PC-9 (cell line): ENCODE data around the gene KRT73. TPM values are rescaled to one million over a fixed set of nuclear protein-coding genes. Genes with fewer than 3 reads are reported as not detected.

Experiments
- BruUV-seq: library from RNA; stranded (reverse); fragments of 400-500 nt; replicated peaks from 2 replicates; lab custom pipeline; 2021; lab: Mats Ljungman, UMichigan
- CTCF ChIA-PET: fragments of 300-600 bp; sonication (Branson Sonifier 250); formaldehyde crosslinking; loops from one replicate; lab custom pipeline; 2022; ENCODE audit warnings: antibody characterized with exemption; lab: Charles Lee
- POLR2A ChIA-PET: fragments of 300-600 bp; sonication (Branson Sonifier 250); formaldehyde crosslinking; loops from one replicate; lab custom pipeline; 2022; ENCODE audit warnings: antibody characterized with exemption; ENCODE audit not compliant: unreplicated experiment; lab: Charles Lee
- DNase-seq, 2 experiments: peaks; one replicate each; pipeline versions ENCODE4 v3.0.0 to v3.0.0-alpha.2; 2015 to 2022; ENCODE audit warnings: mixed read lengths in 1 of 2
- H2AFZ ChIP-seq: fragments of 200-600 bp; sonication (generic); 2 replicates; pipeline ENCODE4 v1.8.1; 2017; ENCODE audit warnings: antibody characterized with exemption
- H3F3A ChIP-seq: fragments of 200-600 bp; sonication (generic); 2 replicates; pipeline ENCODE4 v1.8.1; 2017; ENCODE audit warnings: antibody characterized with exemption, mild to moderate bottlenecking, low read depth; ENCODE audit not compliant: insufficient read depth
- H3K27ac ChIP-seq: fragments of 200-600 bp; sonication (generic); 2 replicates; pipeline ENCODE4 v1.6.1; 2016; ENCODE audit warnings: mixed run types
- H3K27me3 ChIP-seq: fragments of 200-600 bp; sonication (generic); 2 replicates; pipeline ENCODE4 v1.6.1; 2016; ENCODE audit warnings: low read depth, mixed run types; ENCODE audit not compliant: insufficient read depth
- H3K36me3 ChIP-seq: fragments of 200-600 bp; sonication (generic); 2 replicates; pipeline ENCODE4 v1.6.1; 2016; ENCODE audit warnings: low read depth, mixed run types
- H3K4me1 ChIP-seq: fragments of 200-600 bp; sonication (generic); replicated peaks from 2 replicates; pipeline ENCODE4 v1.6.1; 2016; ENCODE audit warnings: mixed run types; ENCODE audit not compliant: insufficient read depth
- H3K4me2 ChIP-seq: fragments of 200-600 bp; sonication (generic); 2 replicates; pipeline ENCODE4 v1.6.1; 2017; ENCODE audit warnings: mixed run types
- H3K4me3 ChIP-seq: fragments of 200-600 bp; sonication (generic); 2 replicates; pipeline ENCODE4 v1.6.1; 2016; ENCODE audit warnings: mixed run types
- H3K79me2 ChIP-seq: fragments of 200-600 bp; sonication (generic); 2 replicates; pipeline ENCODE4 v1.6.1; 2017; ENCODE audit warnings: low read depth, mixed run types
- H3K9me2 ChIP-seq: fragments of 200-600 bp; sonication (generic); 2 replicates; pipeline ENCODE4 v1.8.1; 2017; ENCODE audit warnings: mild to moderate bottlenecking; ENCODE audit not compliant: insufficient read depth
- H3K9me3 ChIP-seq: fragments of 200-600 bp; sonication (generic); 2 replicates; pipeline ENCODE4 v1.8.1; 2016; ENCODE audit warnings: low read depth; ENCODE audit not compliant: insufficient read depth
- H4K20me1 ChIP-seq: fragments of 200-600 bp; sonication (generic); 2 replicates; pipeline ENCODE4 v1.8.1; 2017; ENCODE audit not compliant: insufficient read depth
- CTCF ChIP-seq: fragments of 200-600 bp; sonication (generic); conservative IDR thresholded peaks from 2 replicates; pipeline ENCODE4 v1.6.1; 2017; ENCODE audit warnings: mixed run types, antibody characterized with exemption, mild to moderate bottlenecking, moderate library complexity
- EZH2 ChIP-seq: fragments of 200-600 bp; sonication (generic); IDR thresholded peaks from 2 replicates; pipeline ENCODE4 v1.8.0; 2017; ENCODE audit warnings: antibody characterized with exemption, low read depth
- intact Hi-C: fragments of 100-400 bp; cut with micrococcal nuclease; formaldehyde crosslinking; loops from one replicate; pipeline ENCODE4 v1.10.0; 2022; ENCODE audit not compliant: unreplicated experiment
- total RNA-seq: library from RNA; stranded (reverse); gene quantifications from 2 replicates; pipeline ENCODE4 v1.2.3, GENCODE V29; 2021

KRT73 gene
- total RNA-seq, 1 experiment from 2014 or later: not detected

- POLR2A ChIA-PET: no interaction called here
- Histone ChIP-seq H2AFZ (no peak overlapping the region), H3F3A (no peaks in the 10 kb centered on the region), H3K27ac (no peak overlapping the region), H3K4me2 (no peak overlapping the region), H3K4me1 (no peaks in the 10 kb centered on the region), H3K9me2 (no peaks in the 10 kb centered on the region), H3K4me3 (no peak overlapping the region), H3K27me3 (no peaks in the 10 kb centered on the region; the same call in 1 of the 2 replicates), H3K79me2 (no peaks in the 10 kb centered on the region), H4K20me1 (no peaks in the 10 kb centered on the region), H3K36me3 (no peaks in the 10 kb centered on the region), H3K9me3 (no peaks in the 10 kb centered on the region)
- intact Hi-C loops: no loop called here
- BruUV-seq: no TSS peak
- CTCF ChIA-PET: no interaction called here
- DNase-seq: no peak
- no peak for TF ChIP-seq CTCF
- TF ChIP-seq EZH2: no peak
Measured at GRCh38 chr12:52618866-52619265, 507 bp upstream of the KRT73 start.

- Histone ChIP-seq H3K27me3 (no peaks in the 10 kb centered on the region; the same call in 1 of the 2 replicates), H3K9me3 (no peaks in the 10 kb centered on the region), H3K4me3 (no peak overlapping the region), H3K36me3 (no peaks in the 10 kb centered on the region), H3K9me2 (no peaks in the 10 kb centered on the region), H3K4me2 (no peak overlapping the region), H3K27ac (no peak overlapping the region), H3F3A (no peaks in the 10 kb centered on the region), H4K20me1 (no peaks in the 10 kb centered on the region), H3K79me2 (no peaks in the 10 kb centered on the region), H3K4me1 (no peaks in the 10 kb centered on the region), H2AFZ (no peak overlapping the region)
- ChIA-PET POLR2A (no interaction called here), CTCF (no interaction called here)
- no peak for DNase-seq
- no peak for TF ChIP-seq CTCF
- TF ChIP-seq EZH2: no peak
- BruUV-seq: no TSS peak
- intact Hi-C loops: no loop called here
Measured at GRCh38 chr12:52617403-52617785, 965 bp downstream of the KRT73 start.

GRCh38 chr12:52616680-52617402 lies 1.5 kb downstream of the KRT73 start:
- CTCF ChIA-PET: interaction anchor here (0.6 kb wide), 1 partner anchor 210 kb away, joined by 4 read pairs; no protein-coding TSS in a partner anchor
- no peak for DNase-seq
- TF ChIP-seq CTCF: no peak
- no peak for TF ChIP-seq EZH2
- Histone ChIP-seq H3K4me3 (no peak overlapping the region), H3K4me1 (no peaks in the 10 kb centered on the region), H3K9me3 (no peaks in the 10 kb centered on the region), H3K4me2 (no peak overlapping the region), H3K36me3 (no peaks in the 10 kb centered on the region), H3K27ac (no peak overlapping the region), H3K27me3 (no peaks in the 10 kb centered on the region; the same call in 1 of the 2 replicates), H3K9me2 (no peaks in the 10 kb centered on the region), H2AFZ (no peak overlapping the region), H3F3A (no peaks in the 10 kb centered on the region), H4K20me1 (no peaks in the 10 kb centered on the region), H3K79me2 (no peaks in the 10 kb centered on the region)
- no TSS peak for BruUV-seq
- POLR2A ChIA-PET: no interaction called here
- intact Hi-C loops: no loop called here
